HepG2 (cell line): ENCODE results near the gene ID3. TPM values are rescaled to one million over a fixed set of nuclear protein-coding genes. Genes with fewer than 3 reads are reported as not detected.

Experiments used
- ATAC-seq: fragments of 200-7000 bp; cut with Tn5 transposase; 3 replicates; pipeline ENCODE4 v1.9.1; 2020; ENCODE audit warnings: mild to moderate bottlenecking, moderate library complexity
- BruUV-seq: library from RNA; stranded (reverse); fragments of 400-500 nt; replicated peaks from 2 replicates; lab custom pipeline; 2021; lab: Mats Ljungman, UMichigan
- CTCF ChIA-PET: fragments of 300-600 bp; formaldehyde crosslinking; extraction: SDS; loops from one replicate; lab custom pipeline; 2021; ENCODE audit warnings: low total read pairs, inconsistent platforms, low intra/inter-chr PET ratio; lab: Yijun Ruan, JAX
- POLR2A ChIA-PET: fragments of 350-600 bp; sonication (Branson Sonifier 250); formaldehyde crosslinking; loops from one replicate; lab custom pipeline; 2020; ENCODE audit warnings: antibody characterized with exemption, inconsistent platforms; lab: Yijun Ruan, JAX
- DNase-seq: peaks from one replicate; pipeline ENCODE4 v3.0.0-alpha.2; 2015; ENCODE audit warnings: low spot score
- FAIRE-seq: peaks from 3 replicates; lab custom pipeline; 2011; peaks lifted over from hg19 to GRCh38; lab: Jason Lieb, UNC
- H2AFZ ChIP-seq: one replicate; pipeline ENCODE4 v1.6.1; 2011; ENCODE audit warnings: low read length, inconsistent platforms
- H3K27ac ChIP-seq: fragments of 300-600 bp; 3 replicates; pipeline ENCODE4 v1.8.0; 2011; ENCODE audit warnings: mixed run types, mild to moderate bottlenecking, mixed read lengths, low read length, inconsistent platforms; ENCODE audit not compliant: insufficient read depth; ENCODE audit errors: extremely low read length
- H3K27me3 ChIP-seq, 2 experiments: fragments of 200-600 bp in 1 of 2; 2 replicates in 1 of 2; 3 replicates in 1 of 2; pipeline versions ENCODE4 v1.6.0 to v1.8.0; 2011; ENCODE audit warnings: low read length in 2 of 2, mild to moderate bottlenecking in 2 of 2, moderate library complexity in 2 of 2, inconsistent platforms in 1 of 2; ENCODE audit not compliant: insufficient read depth in 2 of 2, control insufficient read depth in 1 of 2
- H3K36me3 ChIP-seq, 2 experiments: fragments of 200-600 bp in 1 of 2; replicated peaks in 1 of 2; 2 replicates in 1 of 2; 3 replicates in 1 of 2; pipeline versions ENCODE4 v1.5.1 to v1.8.0; 2011; ENCODE audit warnings: low read length in 2 of 2, inconsistent platforms in 1 of 2; ENCODE audit not compliant: insufficient read depth in 2 of 2, control insufficient read depth in 1 of 2
- H3K4me1 ChIP-seq: 2 replicates; pipeline ENCODE4 v1.5.1; 2012; ENCODE audit warnings: low read length, inconsistent platforms; ENCODE audit not compliant: insufficient read depth
- H3K4me2 ChIP-seq: 2 replicates; pipeline ENCODE4 v1.6.0; 2011; ENCODE audit warnings: low read depth, low read length, inconsistent platforms
- H3K4me3 ChIP-seq, 3 experiments: fragments of 200-600 bp in 1 of 3; sonication (generic), shearing (Covaris generic) in 1 of 3; replicated peaks in 1 of 3; 2 replicates each; pipeline ENCODE4 v1.5.1; 2011 to 2016; ENCODE audit warnings: low read length in 3 of 3, inconsistent platforms in 2 of 3, low read depth in 2 of 3, mild to moderate bottlenecking in 2 of 3, control low read depth in 1 of 3, mixed read lengths in 1 of 3; ENCODE audit not compliant: insufficient read depth in 1 of 3
- H3K79me2 ChIP-seq: one replicate; pipeline ENCODE4 v1.6.1; 2011; ENCODE audit warnings: low read length, inconsistent platforms; ENCODE audit not compliant: insufficient read depth
- H3K9ac ChIP-seq: 2 replicates; pipeline ENCODE4 v1.6.0; 2011; ENCODE audit warnings: mild to moderate bottlenecking, low read depth, low read length, inconsistent platforms; ENCODE audit not compliant: insufficient read depth
- H3K9me3 ChIP-seq: 2 replicates; pipeline ENCODE4 v1.5.1; 2012; ENCODE audit warnings: mild to moderate bottlenecking, low read length
- H4K20me1 ChIP-seq: 2 replicates; pipeline ENCODE4 v1.6.0; 2011; ENCODE audit warnings: inconsistent platforms, mild to moderate bottlenecking, low read length, moderate library complexity; ENCODE audit not compliant: insufficient read depth
- BATF2 ChIP-seq: sonication (generic); formaldehyde crosslinking; IDR thresholded peaks from 2 replicates; pipeline ENCODE4 v1.8.0; 2022; ENCODE audit warnings: mild to moderate bottlenecking, missing genetic modification reagents, moderate library complexity
- CAMTA2 ChIP-seq: sonication (generic); formaldehyde crosslinking; IDR thresholded peaks from 2 replicates; pipeline ENCODE4 v1.4.0; 2020; ENCODE audit warnings: mild to moderate bottlenecking, missing genetic modification reagents, borderline replicate concordance
- ESRRA ChIP-seq: sonication (generic); formaldehyde crosslinking; IDR thresholded peaks from 2 replicates; pipeline ENCODE4 v1.5.1; 2020; ENCODE audit warnings: mild to moderate bottlenecking, low read depth, missing genetic modification reagents
- FOSL2 ChIP-seq: sonication (generic); formaldehyde crosslinking; IDR thresholded peaks from 2 replicates; pipeline ENCODE4 v1.4.0; 2020; ENCODE audit warnings: missing genetic modification reagents
- SALL1 ChIP-seq: sonication (generic); formaldehyde crosslinking; IDR thresholded peaks from 2 replicates; pipeline ENCODE4 v1.8.0; 2022; ENCODE audit warnings: mild to moderate bottlenecking, missing genetic modification reagents
- SATB2 ChIP-seq: sonication (generic); formaldehyde crosslinking; IDR thresholded peaks from 2 replicates; pipeline ENCODE4 v1.5.0; 2020; ENCODE audit warnings: missing genetic modification reagents
- TAF15 ChIP-seq: fragments of 200-400 bp; formaldehyde crosslinking; IDR thresholded peaks from one replicate; pipeline ENCODE4 v1.6.1; 2018; ENCODE audit warnings: mild to moderate bottlenecking, low read depth, low read length; ENCODE audit not compliant: poor library complexity, severe bottlenecking
- ZHX1 ChIP-seq: sonication (generic); formaldehyde crosslinking; IDR thresholded peaks from 2 replicates; pipeline ENCODE4 v1.8.1; 2022; ENCODE audit warnings: low read depth, mild to moderate bottlenecking, missing genetic modification reagents
- ZNF850 ChIP-seq: sonication (generic); formaldehyde crosslinking; conservative IDR thresholded peaks from 2 replicates; pipeline ENCODE4 v1.9.0; 2021; ENCODE audit warnings: mild to moderate bottlenecking, missing genetic modification reagents
- WGBS: methylation state at CpG from one replicate; pipeline ENCODE4 v1.1.6; 2017; ENCODE audit warnings: low lambda C conversion rate; 5-methylcytosine and 5-hydroxymethylcytosine counted together
- in situ Hi-C: cut with HindIII; loops from 2 replicates; pipeline ENCODE4 v1.10.0; 2017; ENCODE audit warnings: low pct_unique_long_range_greater_than_20kb; ENCODE audit not compliant: extremely low pct_ligation_motif_present
- intact Hi-C: fragments of 100-400 bp; cut with micrococcal nuclease; formaldehyde crosslinking; loops from one replicate; pipeline ENCODE4 v1.10.0; 2022; ENCODE audit not compliant: unreplicated experiment
- polyA plus RNA-seq, 8 experiments: library from polyadenylated mRNA; depleted of rRNA in 3 of 8; stranded (reverse) in 7 of 8; unstranded in 1 of 8; fragments of >200 nt; fragmentation: Illumina TruSeq in 4 of 8; extraction: Trizol in 4 of 8; gene quantifications; 2 replicates each; pipeline versions ENCODE4 v1.2.1 to v1.2.3, GENCODE V29; 2011 to 2016; ENCODE audit warnings: low read depth in 4 of 8, missing spikeins in 1 of 8, mixed read lengths in 1 of 8; ENCODE audit not compliant: insufficient read depth in 1 of 8
- total RNA-seq, 5 experiments: library from RNA; depleted of rRNA; stranded (reverse); fragments of >200 nt; fragmentation: Illumina TruSeq; extraction: Trizol; gene quantifications; 2 replicates each; pipeline ENCODE4 v1.2.3, GENCODE V29; 2016; ENCODE audit warnings: low read depth in 1 of 5
- TF ChIP-seq, protein P1 (sequence below): sonication (generic); formaldehyde crosslinking; IDR thresholded peaks from 2 replicates; pipeline ENCODE4 v1.5.0; 2020; ENCODE audit warnings: missing genetic modification reagents

The ID3 gene
- total and polyA plus RNA-seq, 2 of the 13 experiments (the other 11 are each of a cell fraction or from before 2014, with no cell fraction given): 64.8 to 115 TPM

- FAIRE-seq: no peak
- 46% methylated on average over 11 of the region's 11 CpGs for WGBS
- intact Hi-C loops (no loop called here), in situ Hi-C loops (no loop called here)
- ATAC-seq: no peak
- Histone ChIP-seq H3K79me2 (no peaks in the 10 kb centered on the region), H4K20me1 (no peaks in the 10 kb centered on the region), H3K4me3 (no peak overlapping the region), H2AFZ (no peak overlapping the region), H3K4me2 (no peak overlapping the region), H3K36me3 (no peaks in the 10 kb centered on the region), H3K9me3 (no peaks in the 10 kb centered on the region), H3K27me3 (peaks cover 1 to 26% of the 10 kb centered on the region in 2 experiments; a peak in 3 of 5 replicates), H3K27ac (no peak overlapping the region), H3K4me1 (peaks cover 44% of the 10 kb centered on the region), H3K9ac (no peak overlapping the region)
- TF ChIP-seq, protein P1, sequence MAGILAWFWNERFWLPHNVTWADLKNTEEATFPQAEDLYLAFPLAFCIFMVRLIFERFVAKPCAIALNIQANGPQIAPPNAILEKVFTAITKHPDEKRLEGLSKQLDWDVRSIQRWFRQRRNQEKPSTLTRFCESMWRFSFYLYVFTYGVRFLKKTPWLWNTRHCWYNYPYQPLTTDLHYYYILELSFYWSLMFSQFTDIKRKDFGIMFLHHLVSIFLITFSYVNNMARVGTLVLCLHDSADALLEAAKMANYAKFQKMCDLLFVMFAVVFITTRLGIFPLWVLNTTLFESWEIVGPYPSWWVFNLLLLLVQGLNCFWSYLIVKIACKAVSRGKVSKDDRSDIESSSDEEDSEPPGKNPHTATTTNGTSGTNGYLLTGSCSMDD (CRISPR knock-in tag): no peak
- TF ChIP-seq FOSL2 (CRISPR knock-in tag): no peak
- TF ChIP-seq CAMTA2: no peak
- no peak for DNase-seq
- POLR2A ChIA-PET: no interaction called here
- no TSS peak for BruUV-seq
- CTCF ChIA-PET: no interaction called here
Measured at GRCh38 chr1:23601135-23601967, 42.0 kb upstream of the ID3 start.

GRCh38 chr1:23600283-23600682 lies 41.0 kb upstream of the ID3 start:
- BruUV-seq: no TSS peak
- ChIA-PET CTCF (no interaction called here), POLR2A (no interaction called here)
- DNase-seq (no peak), FAIRE-seq (no peak), ATAC-seq (no peak)
- H3K9me3 ChIP-seq: no peaks in the 10 kb centered on the region
- peaks cover 1 to 19% of the 10 kb centered on the region in 2 experiments; a peak in 3 of 5 replicates for H3K27me3 ChIP-seq
- H3K4me2 ChIP-seq: no peak overlapping the region
- 45% methylated on average over 3 of the region's 6 CpGs for WGBS
- H3K79me2 ChIP-seq: no peaks in the 10 kb centered on the region
- in situ Hi-C loops (no loop called here), intact Hi-C loops (no loop called here)
- H3K4me3 ChIP-seq: no peak overlapping the region
- peaks cover 55% of the 10 kb centered on the region for H3K4me1 ChIP-seq
- H3K9ac ChIP-seq: no peak overlapping the region
- H3K27ac ChIP-seq: no peak overlapping the region
- H4K20me1 ChIP-seq: no peaks in the 10 kb centered on the region
- H3K36me3 ChIP-seq: no peaks in the 10 kb centered on the region
- no peak overlapping the region for H2AFZ ChIP-seq
- no peak for TF ChIP-seq SALL1
- no peak for TF ChIP-seq ESRRA
- no peak for TF ChIP-seq ZHX1 (CRISPR knock-in tag)
- no peak for TF ChIP-seq TAF15
- TF ChIP-seq SATB2 (CRISPR knock-in tag): no peak
- no peak for TF ChIP-seq BATF2 (CRISPR knock-in tag)
- no peak for TF ChIP-seq ZNF850
